ENCODE results near the gene COPS3.

- TF ChIP-seq POLR2AphosphoS5 (IDR thresholded peaks at IDR 0.05) (no peak), CTCF (IDR thresholded peaks at IDR 0.05) (no peak), POLR2A (IDR thresholded peaks at IDR 0.05) (no peak)
Observed at GRCh38 chr17:17225901-17226300, 55.1 kb downstream of the COPS3 start.
